ENCODE data around the gene SHB.

DNA sequence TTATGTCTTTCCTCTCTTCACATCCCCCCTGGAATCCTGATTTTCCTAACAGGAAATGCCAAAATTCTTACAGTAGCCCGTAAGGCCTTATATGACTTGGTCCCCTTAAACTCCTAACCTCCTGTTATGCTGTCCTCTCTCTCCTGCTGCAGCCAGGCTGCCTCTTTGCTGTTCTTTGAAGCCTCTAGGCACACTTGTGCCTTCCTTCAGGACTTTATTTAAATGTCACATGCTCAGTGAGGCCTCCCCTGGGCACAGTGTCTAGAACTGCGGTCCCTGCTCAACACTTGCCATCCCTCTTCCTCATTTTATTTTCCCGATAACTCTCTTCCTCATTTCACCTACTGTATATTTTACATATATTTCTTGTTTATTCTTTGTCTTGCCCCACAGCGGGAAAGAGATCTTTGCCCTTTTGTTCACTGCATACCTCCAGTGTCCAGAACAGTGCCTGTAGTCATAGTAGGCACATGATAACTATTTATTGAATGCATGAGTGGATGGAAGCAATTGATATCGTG lies 5.5 kb upstream of the SHB start:
- no peak for TF ChIP-seq POLR2AphosphoS5 (IDR thresholded peaks at IDR 0.05; ENCODE audit: low read depth, low read length)
- no peak for TF ChIP-seq ZFX (IDR thresholded peaks at IDR 0.05)
- TF ChIP-seq POLR2A (IDR thresholded peaks at IDR 0.05; ENCODE audit: borderline replicate concordance, extremely low read depth, insufficient read depth, insufficient read length): no peak
- TF ChIP-seq RAD21 (IDR thresholded peaks at IDR 0.05; ENCODE audit: low read depth): no peak
- no peak for TF ChIP-seq TCF7L2 (IDR thresholded peaks at IDR 0.05; ENCODE audit: borderline replicate concordance, extremely low read depth, insufficient read depth, insufficient read length)
- TF ChIP-seq, protein P1, sequence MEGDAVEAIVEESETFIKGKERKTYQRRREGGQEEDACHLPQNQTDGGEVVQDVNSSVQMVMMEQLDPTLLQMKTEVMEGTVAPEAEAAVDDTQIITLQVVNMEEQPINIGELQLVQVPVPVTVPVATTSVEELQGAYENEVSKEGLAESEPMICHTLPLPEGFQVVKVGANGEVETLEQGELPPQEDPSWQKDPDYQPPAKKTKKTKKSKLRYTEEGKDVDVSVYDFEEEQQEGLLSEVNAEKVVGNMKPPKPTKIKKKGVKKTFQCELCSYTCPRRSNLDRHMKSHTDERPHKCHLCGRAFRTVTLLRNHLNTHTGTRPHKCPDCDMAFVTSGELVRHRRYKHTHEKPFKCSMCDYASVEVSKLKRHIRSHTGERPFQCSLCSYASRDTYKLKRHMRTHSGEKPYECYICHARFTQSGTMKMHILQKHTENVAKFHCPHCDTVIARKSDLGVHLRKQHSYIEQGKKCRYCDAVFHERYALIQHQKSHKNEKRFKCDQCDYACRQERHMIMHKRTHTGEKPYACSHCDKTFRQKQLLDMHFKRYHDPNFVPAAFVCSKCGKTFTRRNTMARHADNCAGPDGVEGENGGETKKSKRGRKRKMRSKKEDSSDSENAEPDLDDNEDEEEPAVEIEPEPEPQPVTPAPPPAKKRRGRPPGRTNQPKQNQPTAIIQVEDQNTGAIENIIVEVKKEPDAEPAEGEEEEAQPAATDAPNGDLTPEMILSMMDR (IDR thresholded peaks at IDR 0.05 in 2 of 3, conservative IDR thresholded peaks at IDR 0.05 in 1 of 3; ENCODE audit: borderline replicate concordance in 1 of 3, insufficient read depth in 1 of 3, low read depth in 2 of 3, low read length in 2 of 3): no peak
- no peak for TF ChIP-seq EZH2 (IDR thresholded peaks at IDR 0.05)
- TF ChIP-seq, protein P2, sequence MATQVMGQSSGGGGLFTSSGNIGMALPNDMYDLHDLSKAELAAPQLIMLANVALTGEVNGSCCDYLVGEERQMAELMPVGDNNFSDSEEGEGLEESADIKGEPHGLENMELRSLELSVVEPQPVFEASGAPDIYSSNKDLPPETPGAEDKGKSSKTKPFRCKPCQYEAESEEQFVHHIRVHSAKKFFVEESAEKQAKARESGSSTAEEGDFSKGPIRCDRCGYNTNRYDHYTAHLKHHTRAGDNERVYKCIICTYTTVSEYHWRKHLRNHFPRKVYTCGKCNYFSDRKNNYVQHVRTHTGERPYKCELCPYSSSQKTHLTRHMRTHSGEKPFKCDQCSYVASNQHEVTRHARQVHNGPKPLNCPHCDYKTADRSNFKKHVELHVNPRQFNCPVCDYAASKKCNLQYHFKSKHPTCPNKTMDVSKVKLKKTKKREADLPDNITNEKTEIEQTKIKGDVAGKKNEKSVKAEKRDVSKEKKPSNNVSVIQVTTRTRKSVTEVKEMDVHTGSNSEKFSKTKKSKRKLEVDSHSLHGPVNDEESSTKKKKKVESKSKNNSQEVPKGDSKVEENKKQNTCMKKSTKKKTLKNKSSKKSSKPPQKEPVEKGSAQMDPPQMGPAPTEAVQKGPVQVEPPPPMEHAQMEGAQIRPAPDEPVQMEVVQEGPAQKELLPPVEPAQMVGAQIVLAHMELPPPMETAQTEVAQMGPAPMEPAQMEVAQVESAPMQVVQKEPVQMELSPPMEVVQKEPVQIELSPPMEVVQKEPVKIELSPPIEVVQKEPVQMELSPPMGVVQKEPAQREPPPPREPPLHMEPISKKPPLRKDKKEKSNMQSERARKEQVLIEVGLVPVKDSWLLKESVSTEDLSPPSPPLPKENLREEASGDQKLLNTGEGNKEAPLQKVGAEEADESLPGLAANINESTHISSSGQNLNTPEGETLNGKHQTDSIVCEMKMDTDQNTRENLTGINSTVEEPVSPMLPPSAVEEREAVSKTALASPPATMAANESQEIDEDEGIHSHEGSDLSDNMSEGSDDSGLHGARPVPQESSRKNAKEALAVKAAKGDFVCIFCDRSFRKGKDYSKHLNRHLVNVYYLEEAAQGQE (IDR thresholded peaks at IDR 0.05; ENCODE audit: low read depth): no peak
- TF ChIP-seq SRF (IDR thresholded peaks at IDR 0.05; ENCODE audit: low read depth): no peak
- TF ChIP-seq CEBPB (IDR thresholded peaks at IDR 0.05; ENCODE audit: low read depth): no peak
- TF ChIP-seq, protein P3, sequence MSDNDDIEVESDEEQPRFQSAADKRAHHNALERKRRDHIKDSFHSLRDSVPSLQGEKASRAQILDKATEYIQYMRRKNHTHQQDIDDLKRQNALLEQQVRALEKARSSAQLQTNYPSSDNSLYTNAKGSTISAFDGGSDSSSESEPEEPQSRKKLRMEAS (IDR thresholded peaks at IDR 0.05): no peak
- TF ChIP-seq EZH2phosphoT487 (IDR thresholded peaks at IDR 0.05; ENCODE audit: borderline replicate concordance): no peak
